Retina (tissue), 1 donor: ENCODE measurements around the gene NPM3.

ENCODE experiments used
- DNase-seq: peaks from one replicate; pipeline ENCODE4 v3.0.0-alpha.2; 2016

NPM3 gene

GRCh38 chr10:101749047-101750016, 33.9 kb downstream of the NPM3 start:
- DNase-seq: peak; percentile 77

GRCh38 chr10:101748496-101748895, 34.8 kb downstream of the NPM3 start:
- DNase-seq: no peak

GRCh38 chr10:101745074-101745696, 38.1 kb downstream of the NPM3 start:
- no peak for DNase-seq

GRCh38 chr10:101744267-101744666, 39.0 kb downstream of the NPM3 start:
- no peak for DNase-seq

DNA sequence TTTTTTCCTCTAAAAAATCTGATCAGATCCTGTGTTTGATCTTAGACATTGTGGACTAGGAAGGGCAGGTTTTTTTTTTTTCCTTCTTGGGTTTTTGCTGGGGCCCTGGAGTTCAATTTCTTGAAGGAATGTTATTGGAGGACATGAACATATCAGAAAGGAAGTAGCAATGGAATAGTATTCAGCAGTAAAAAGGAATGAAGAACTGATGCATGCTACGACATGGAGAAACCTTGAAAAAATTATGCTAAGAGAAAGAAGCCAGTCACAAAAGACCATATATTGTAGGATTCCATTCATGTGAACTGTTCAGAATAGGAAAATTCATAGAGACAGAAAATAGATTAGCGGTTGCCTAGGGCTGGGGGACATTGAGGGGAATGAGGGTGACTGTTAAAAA, 41.3 kb downstream of the NPM3 start:
- DNase-seq: no peak

- DNase-seq: no peak
These were observed 46.6 kb downstream of the NPM3 start for GRCh38 chr10:101736666-101737065.

DNA sequence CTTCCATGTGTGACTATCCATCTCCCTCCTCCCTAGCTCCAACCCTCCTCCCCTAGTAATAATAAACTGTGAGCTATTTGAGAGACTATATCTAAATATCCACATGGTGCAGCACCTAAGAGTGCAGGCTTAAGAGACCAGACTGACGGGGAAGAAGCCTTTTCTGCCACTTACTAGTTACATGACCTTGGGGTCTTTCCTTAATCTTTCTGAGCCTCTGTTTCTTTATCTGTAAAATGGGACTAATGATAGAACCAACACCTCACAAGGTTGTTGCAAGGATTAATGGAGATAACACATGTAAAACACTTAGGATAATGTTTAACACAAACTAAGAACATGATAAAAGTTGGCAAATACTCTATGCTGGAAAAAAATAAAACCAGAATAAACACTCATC, 51.1 kb downstream of the NPM3 start:
- DNase-seq: no peak
